ENCODE measurements around the gene STARD13.

STARD13 gene

DNA sequence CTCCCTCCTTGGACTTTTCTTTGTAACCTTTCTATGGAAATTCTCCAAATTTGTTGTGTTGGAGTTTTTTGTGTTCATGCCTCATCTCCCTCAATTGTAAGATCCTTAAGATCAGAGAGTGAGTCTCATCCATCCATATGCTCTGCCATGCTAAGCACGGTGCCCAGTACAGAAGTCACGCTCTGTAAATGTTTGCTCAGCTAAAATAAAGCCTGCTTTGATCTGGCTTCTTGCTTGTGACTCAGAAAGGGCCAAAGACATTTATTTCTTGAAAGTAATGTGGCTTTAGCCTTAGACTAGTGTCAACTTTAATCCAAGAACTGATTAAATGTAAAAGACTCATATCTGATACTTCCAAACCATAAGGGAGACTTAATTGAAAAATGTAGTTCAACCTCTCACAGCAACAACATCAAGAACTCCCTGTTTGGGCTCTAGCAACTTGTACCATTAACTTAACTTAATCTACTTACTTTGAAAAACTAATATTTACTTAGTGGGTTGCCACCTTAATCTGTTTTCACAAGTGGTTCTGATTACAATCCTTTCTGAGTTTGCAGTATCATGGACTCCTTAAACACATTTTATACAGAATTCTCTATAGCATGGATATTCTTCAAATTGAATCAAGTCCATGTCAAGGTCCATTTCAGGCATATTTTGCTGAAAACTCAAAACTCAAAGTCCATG is 169.1 kb downstream of the STARD13 start:
- TF ChIP-seq, protein P1, sequence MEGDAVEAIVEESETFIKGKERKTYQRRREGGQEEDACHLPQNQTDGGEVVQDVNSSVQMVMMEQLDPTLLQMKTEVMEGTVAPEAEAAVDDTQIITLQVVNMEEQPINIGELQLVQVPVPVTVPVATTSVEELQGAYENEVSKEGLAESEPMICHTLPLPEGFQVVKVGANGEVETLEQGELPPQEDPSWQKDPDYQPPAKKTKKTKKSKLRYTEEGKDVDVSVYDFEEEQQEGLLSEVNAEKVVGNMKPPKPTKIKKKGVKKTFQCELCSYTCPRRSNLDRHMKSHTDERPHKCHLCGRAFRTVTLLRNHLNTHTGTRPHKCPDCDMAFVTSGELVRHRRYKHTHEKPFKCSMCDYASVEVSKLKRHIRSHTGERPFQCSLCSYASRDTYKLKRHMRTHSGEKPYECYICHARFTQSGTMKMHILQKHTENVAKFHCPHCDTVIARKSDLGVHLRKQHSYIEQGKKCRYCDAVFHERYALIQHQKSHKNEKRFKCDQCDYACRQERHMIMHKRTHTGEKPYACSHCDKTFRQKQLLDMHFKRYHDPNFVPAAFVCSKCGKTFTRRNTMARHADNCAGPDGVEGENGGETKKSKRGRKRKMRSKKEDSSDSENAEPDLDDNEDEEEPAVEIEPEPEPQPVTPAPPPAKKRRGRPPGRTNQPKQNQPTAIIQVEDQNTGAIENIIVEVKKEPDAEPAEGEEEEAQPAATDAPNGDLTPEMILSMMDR (IDR thresholded peaks at IDR 0.05; ENCODE audit: low read length): no peak
- no peak for TF ChIP-seq EZH2phosphoT487 (IDR thresholded peaks at IDR 0.05; ENCODE audit: low read length)
- no peak for TF ChIP-seq EZH2 (optimal IDR thresholded peaks at IDR 0.05; ENCODE audit: low read depth, low read length)
- no peak overlapping the region for H3K4me2 ChIP-seq (ENCODE audit: low read depth, low read length)
- H3K36me3 ChIP-seq (replicated peaks; ENCODE audit: insufficient read depth, low read length): no peaks in the 10 kb centered on the region
- no peak overlapping the region for H3K4me3 ChIP-seq (ENCODE audit: low read length)
- H3K27me3 ChIP-seq (replicated peaks; ENCODE audit: insufficient read depth, low read length): no peaks in the 10 kb centered on the region
- no peaks in the 10 kb centered on the region for H3K79me2 ChIP-seq (ENCODE audit: low read length)
- no peaks in the 10 kb centered on the region for H4K20me1 ChIP-seq (ENCODE audit: insufficient read depth, low read length)
- no peaks in the 10 kb centered on the region for H3K4me1 ChIP-seq (ENCODE audit: low read length)
- no peak overlapping the region for H3K27ac ChIP-seq (ENCODE audit: low read length)
- DNase-seq: no peak
- no peaks in the 10 kb centered on the region for H3K9me3 ChIP-seq (replicated peaks; ENCODE audit: insufficient read depth, low read length)
- H3K9me2 ChIP-seq (replicated peaks; ENCODE audit: insufficient read depth, low read length): no peaks in the 10 kb centered on the region
- H3F3A ChIP-seq (ENCODE audit: insufficient read depth, low read length): no peaks in the 10 kb centered on the region
- no peak overlapping the region for H2AFZ ChIP-seq (ENCODE audit: low read length)
- no peak overlapping the region for H3K9ac ChIP-seq (ENCODE audit: low read length)

DNA sequence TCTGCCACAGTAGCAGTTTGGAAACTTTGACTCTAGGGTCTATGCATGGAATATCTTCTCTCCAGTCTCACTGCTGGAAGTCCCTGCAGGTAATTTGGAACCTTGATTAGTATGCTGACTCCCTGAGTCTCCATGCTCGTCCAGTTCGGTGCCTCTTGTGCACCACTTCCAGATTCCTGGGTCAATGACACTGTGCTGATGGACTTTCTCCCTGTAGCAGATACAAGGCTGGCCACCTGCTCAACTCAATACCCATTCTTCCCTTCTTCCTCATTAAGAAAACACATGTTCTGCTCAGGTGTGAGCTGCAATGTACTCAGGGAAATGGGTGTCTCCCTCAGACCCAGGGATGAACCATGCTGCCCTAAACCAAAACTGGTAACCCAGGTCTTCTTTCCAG is 170.3 kb downstream of the STARD13 start:
- no peak overlapping the region for H3K4me2 ChIP-seq (ENCODE audit: low read depth, low read length)
- no peaks in the 10 kb centered on the region for H3K79me2 ChIP-seq (ENCODE audit: low read length)
- TF ChIP-seq, protein P1 (IDR thresholded peaks at IDR 0.05; ENCODE audit: low read length): no peak
- TF ChIP-seq EZH2phosphoT487 (IDR thresholded peaks at IDR 0.05; ENCODE audit: low read length): no peak
- TF ChIP-seq EZH2 (optimal IDR thresholded peaks at IDR 0.05; ENCODE audit: low read depth, low read length): no peak
- no peaks in the 10 kb centered on the region for H3K36me3 ChIP-seq (replicated peaks; ENCODE audit: insufficient read depth, low read length)
- H3K4me3 ChIP-seq (ENCODE audit: low read length): no peak overlapping the region
- no peaks in the 10 kb centered on the region for H3F3A ChIP-seq (ENCODE audit: insufficient read depth, low read length)
- H3K9me2 ChIP-seq (replicated peaks; ENCODE audit: insufficient read depth, low read length): no peaks in the 10 kb centered on the region
- no peaks in the 10 kb centered on the region for H3K9me3 ChIP-seq (replicated peaks; ENCODE audit: insufficient read depth, low read length)
- H3K4me1 ChIP-seq (ENCODE audit: low read length): no peaks in the 10 kb centered on the region
- no peak overlapping the region for H3K27ac ChIP-seq (ENCODE audit: low read length)
- no peaks in the 10 kb centered on the region for H4K20me1 ChIP-seq (ENCODE audit: insufficient read depth, low read length)
- H2AFZ ChIP-seq (ENCODE audit: low read length): no peak overlapping the region
- H3K9ac ChIP-seq (ENCODE audit: low read length): no peak overlapping the region
- no peak for DNase-seq
- H3K27me3 ChIP-seq (replicated peaks; ENCODE audit: insufficient read depth, low read length): no peaks in the 10 kb centered on the region

DNA sequence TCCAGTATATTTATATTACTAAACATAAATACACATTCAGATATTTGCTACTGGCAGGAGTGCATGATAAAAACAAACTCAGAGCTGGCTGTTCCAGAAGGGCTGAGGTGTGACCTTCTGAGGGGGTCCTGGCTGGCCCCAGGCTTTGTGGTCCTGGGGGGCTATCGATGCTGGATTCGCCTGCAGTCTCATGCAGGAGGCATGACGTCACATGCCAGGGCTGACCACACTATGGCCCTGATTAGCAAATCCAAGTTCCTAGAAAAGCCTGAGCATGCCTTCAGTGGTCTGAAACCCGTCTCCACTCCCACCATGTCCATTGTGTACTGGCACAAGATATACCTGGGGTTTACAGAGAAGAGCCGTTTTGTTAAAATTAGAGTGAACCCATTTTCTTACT is 171.4 kb downstream of the STARD13 start:
- TF ChIP-seq, protein P1 (IDR thresholded peaks at IDR 0.05; ENCODE audit: low read length): no peak
- TF ChIP-seq EZH2 (optimal IDR thresholded peaks at IDR 0.05; ENCODE audit: low read depth, low read length) (no peak), EZH2phosphoT487 (IDR thresholded peaks at IDR 0.05; ENCODE audit: low read length) (no peak)
- Histone ChIP-seq H3K9ac (ENCODE audit: low read length) (no peak overlapping the region), H2AFZ (ENCODE audit: low read length) (no peak overlapping the region), H3K27me3 (replicated peaks; ENCODE audit: insufficient read depth, low read length) (no peaks in the 10 kb centered on the region), H3K4me3 (ENCODE audit: low read length) (no peak overlapping the region), H3K36me3 (replicated peaks; ENCODE audit: insufficient read depth, low read length) (no peaks in the 10 kb centered on the region), H3K79me2 (ENCODE audit: low read length) (no peaks in the 10 kb centered on the region), H4K20me1 (ENCODE audit: insufficient read depth, low read length) (no peaks in the 10 kb centered on the region), H3F3A (ENCODE audit: insufficient read depth, low read length) (no peaks in the 10 kb centered on the region), H3K9me2 (replicated peaks; ENCODE audit: insufficient read depth, low read length) (no peaks in the 10 kb centered on the region), H3K4me2 (ENCODE audit: low read depth, low read length) (no peak overlapping the region), H3K9me3 (replicated peaks; ENCODE audit: insufficient read depth, low read length) (no peaks in the 10 kb centered on the region), H3K27ac (ENCODE audit: low read length) (no peak overlapping the region), H3K4me1 (ENCODE audit: low read length) (no peaks in the 10 kb centered on the region)
- no peak for DNase-seq

Data from MM.1S (cell line).